Measurements from ENCODE around the gene MFAP4. TPM values are rescaled to one million over a fixed set of nuclear protein-coding genes. Genes with fewer than 3 reads are reported as not detected.

The MFAP4 gene
- total RNA-seq, 1 donor from 2014 or later: 37.7 TPM

- TF ChIP-seq CTCF (IDR thresholded peaks at IDR 0.05; ENCODE audit: partially characterized antibody, unreplicated experiment): no peak
- peaks cover 2% of the 10 kb centered on the region for H3K9me3 Mint-ChIP-seq (ENCODE audit: unreplicated experiment)
- peaks cover 7% of the 10 kb centered on the region for H3K27me3 Mint-ChIP-seq (ENCODE audit: unreplicated experiment)
- DNase-seq: no peak
- H3K36me3 Mint-ChIP-seq (ENCODE audit: unreplicated experiment): no peaks in the 10 kb centered on the region
- peaks cover 19% of the 10 kb centered on the region for H3K4me1 Mint-ChIP-seq (ENCODE audit: low read depth, unreplicated experiment)
- H3K27ac Mint-ChIP-seq (ENCODE audit: unreplicated experiment): no peak overlapping the region
- no peak overlapping the region for H3K4me3 Mint-ChIP-seq (ENCODE audit: unreplicated experiment)
These were observed 20.8 kb upstream of the MFAP4 start for GRCh38 chr17:19407601-19408345.

GRCh38 chr17:19405114-19405513, 18.1 kb upstream of the MFAP4 start:
- TF ChIP-seq CTCF (IDR thresholded peaks at IDR 0.05; ENCODE audit: partially characterized antibody, unreplicated experiment): no peak
- Mint-ChIP-seq H3K4me3 (ENCODE audit: unreplicated experiment) (no peak overlapping the region), H3K4me1 (ENCODE audit: low read depth, unreplicated experiment) (peaks cover 12% of the 10 kb centered on the region)

GRCh38 chr17:19404264-19404663, 17.3 kb upstream of the MFAP4 start:
- Mint-ChIP-seq H3K36me3 (ENCODE audit: unreplicated experiment) (no peaks in the 10 kb centered on the region), H3K4me1 (ENCODE audit: low read depth, unreplicated experiment) (peaks cover 6% of the 10 kb centered on the region), H3K27me3 (ENCODE audit: unreplicated experiment) (peaks cover 2% of the 10 kb centered on the region), H3K4me3 (ENCODE audit: unreplicated experiment) (peak overlapping the region; percentile 45), H3K27ac (ENCODE audit: unreplicated experiment) (no peak overlapping the region), H3K9me3 (ENCODE audit: unreplicated experiment) (peaks cover 2% of the 10 kb centered on the region)
- no peak for TF ChIP-seq CTCF (IDR thresholded peaks at IDR 0.05; ENCODE audit: partially characterized antibody, unreplicated experiment)
- DNase-seq: no peak

More at GRCh38 chr17:19405114-19405513, 18.1 kb upstream of the MFAP4 start:
- peaks cover 2% of the 10 kb centered on the region for H3K9me3 Mint-ChIP-seq (ENCODE audit: unreplicated experiment)
- peaks cover 2% of the 10 kb centered on the region for H3K27me3 Mint-ChIP-seq (ENCODE audit: unreplicated experiment)
- no peaks in the 10 kb centered on the region for H3K36me3 Mint-ChIP-seq (ENCODE audit: unreplicated experiment)
- DNase-seq: no peak
- no peak overlapping the region for H3K27ac Mint-ChIP-seq (ENCODE audit: unreplicated experiment)

GRCh38 chr17:19403021-19403420, 16.0 kb upstream of the MFAP4 start:
- no peak for DNase-seq
- Mint-ChIP-seq H3K27me3 (ENCODE audit: unreplicated experiment) (peaks cover 2% of the 10 kb centered on the region), H3K36me3 (ENCODE audit: unreplicated experiment) (no peaks in the 10 kb centered on the region), H3K4me1 (ENCODE audit: low read depth, unreplicated experiment) (peaks cover 8% of the 10 kb centered on the region), H3K9me3 (ENCODE audit: unreplicated experiment) (peaks cover 2% of the 10 kb centered on the region), H3K27ac (ENCODE audit: unreplicated experiment) (no peak overlapping the region), H3K4me3 (ENCODE audit: unreplicated experiment) (no peak overlapping the region)
- no peak for TF ChIP-seq CTCF (IDR thresholded peaks at IDR 0.05; ENCODE audit: partially characterized antibody, unreplicated experiment)

- peaks cover 2% of the 10 kb centered on the region for H3K27me3 Mint-ChIP-seq (ENCODE audit: unreplicated experiment)
- no peaks in the 10 kb centered on the region for H3K36me3 Mint-ChIP-seq (ENCODE audit: unreplicated experiment)
- peaks cover 2% of the 10 kb centered on the region for H3K9me3 Mint-ChIP-seq (ENCODE audit: unreplicated experiment)
- peaks cover 9% of the 10 kb centered on the region for H3K4me1 Mint-ChIP-seq (ENCODE audit: low read depth, unreplicated experiment)
- no peak overlapping the region for H3K27ac Mint-ChIP-seq (ENCODE audit: unreplicated experiment)
- no peak for TF ChIP-seq CTCF (IDR thresholded peaks at IDR 0.05; ENCODE audit: partially characterized antibody, unreplicated experiment)
- no peak for DNase-seq
- H3K4me3 Mint-ChIP-seq (ENCODE audit: unreplicated experiment): no peak overlapping the region
These were observed 15.2 kb upstream of the MFAP4 start for GRCh38 chr17:19402171-19402570.

Measured in glutamatergic neuron (in vitro differentiated cells).